Fibroblast of gingiva (primary cell): ENCODE measurements around the gene ARAP2.

Source experiments
- DNase-seq: peaks from one replicate; pipeline ENCODE4 v3.0.0-alpha.2; 2011; ENCODE audit warnings: low read depth

ARAP2 gene, protein sequence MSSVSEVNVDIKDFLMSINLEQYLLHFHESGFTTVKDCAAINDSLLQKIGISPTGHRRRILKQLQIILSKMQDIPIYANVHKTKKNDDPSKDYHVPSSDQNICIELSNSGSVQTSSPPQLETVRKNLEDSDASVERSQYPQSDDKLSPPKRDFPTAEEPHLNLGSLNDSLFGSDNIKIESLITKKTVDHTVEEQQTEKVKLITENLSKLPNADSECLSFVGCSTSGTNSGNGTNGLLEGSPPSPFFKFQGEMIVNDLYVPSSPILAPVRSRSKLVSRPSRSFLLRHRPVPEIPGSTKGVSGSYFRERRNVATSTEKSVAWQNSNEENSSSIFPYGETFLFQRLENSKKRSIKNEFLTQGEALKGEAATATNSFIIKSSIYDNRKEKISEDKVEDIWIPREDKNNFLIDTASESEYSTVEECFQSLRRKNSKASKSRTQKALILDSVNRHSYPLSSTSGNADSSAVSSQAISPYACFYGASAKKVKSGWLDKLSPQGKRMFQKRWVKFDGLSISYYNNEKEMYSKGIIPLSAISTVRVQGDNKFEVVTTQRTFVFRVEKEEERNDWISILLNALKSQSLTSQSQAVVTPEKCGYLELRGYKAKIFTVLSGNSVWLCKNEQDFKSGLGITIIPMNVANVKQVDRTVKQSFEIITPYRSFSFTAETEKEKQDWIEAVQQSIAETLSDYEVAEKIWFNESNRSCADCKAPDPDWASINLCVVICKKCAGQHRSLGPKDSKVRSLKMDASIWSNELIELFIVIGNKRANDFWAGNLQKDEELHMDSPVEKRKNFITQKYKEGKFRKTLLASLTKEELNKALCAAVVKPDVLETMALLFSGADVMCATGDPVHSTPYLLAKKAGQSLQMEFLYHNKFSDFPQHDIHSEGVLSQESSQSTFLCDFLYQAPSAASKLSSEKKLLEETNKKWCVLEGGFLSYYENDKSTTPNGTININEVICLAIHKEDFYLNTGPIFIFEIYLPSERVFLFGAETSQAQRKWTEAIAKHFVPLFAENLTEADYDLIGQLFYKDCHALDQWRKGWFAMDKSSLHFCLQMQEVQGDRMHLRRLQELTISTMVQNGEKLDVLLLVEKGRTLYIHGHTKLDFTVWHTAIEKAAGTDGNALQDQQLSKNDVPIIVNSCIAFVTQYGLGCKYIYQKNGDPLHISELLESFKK (N-terminal part only)

GRCh38 chr4:36244257-36245082 lies at the start of gene ARAP2:
Gene ARAP2 (minus strand): TSS chr4:36244514. CDS start chr4:36229486, 15,028 bp downstream.
- DNase-seq = no peak

DNA sequence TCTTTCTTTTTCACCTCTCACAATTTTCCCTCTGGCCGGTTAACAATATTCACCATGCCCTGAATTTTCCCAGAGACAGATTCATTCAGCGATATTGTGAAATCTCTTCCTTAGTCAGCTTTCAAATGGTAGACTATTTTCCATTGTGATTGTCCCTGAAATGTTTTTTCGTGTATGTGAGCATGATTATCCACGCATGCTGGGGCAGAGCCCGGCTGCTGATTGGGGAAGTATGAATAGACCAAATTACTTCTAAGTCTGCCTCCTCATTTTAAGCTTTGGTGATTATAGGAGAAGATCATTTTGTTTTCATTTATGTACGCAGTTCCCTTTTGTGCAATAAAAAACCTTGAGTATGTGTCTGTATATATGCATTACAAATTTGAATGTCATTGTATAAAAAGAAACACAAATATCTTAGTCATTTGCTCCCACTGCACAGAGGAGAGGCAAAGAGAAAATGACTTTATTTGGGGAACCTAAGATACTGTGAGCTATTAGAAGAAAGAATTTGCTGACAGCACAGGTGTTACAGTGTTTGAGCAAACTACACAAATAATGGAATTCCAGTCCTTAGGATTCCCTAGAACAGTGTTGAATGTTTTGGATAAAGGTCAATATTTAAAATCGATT lies 48.4 kb upstream of the ARAP2 start:
- no peak for DNase-seq

DNA sequence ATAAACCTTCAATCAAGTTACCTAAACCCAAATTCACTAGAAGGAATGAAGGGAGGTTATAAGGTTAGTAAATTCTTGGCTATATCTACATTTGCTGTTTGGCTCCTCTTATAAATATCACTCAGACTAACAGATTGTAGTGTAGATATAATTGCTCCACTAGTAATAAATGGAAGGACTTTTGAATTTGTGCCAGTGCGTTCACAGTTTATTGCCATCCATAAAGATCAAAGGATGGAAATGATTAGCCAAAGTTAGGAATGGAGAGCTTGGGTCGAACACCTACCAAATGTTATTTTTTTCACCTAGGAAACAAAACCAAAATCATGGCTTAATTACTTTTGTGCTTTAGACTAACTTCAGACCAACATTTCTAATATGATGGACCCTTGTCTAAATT lies 46.3 kb upstream of the ARAP2 start:
- no peak for DNase-seq

DNA sequence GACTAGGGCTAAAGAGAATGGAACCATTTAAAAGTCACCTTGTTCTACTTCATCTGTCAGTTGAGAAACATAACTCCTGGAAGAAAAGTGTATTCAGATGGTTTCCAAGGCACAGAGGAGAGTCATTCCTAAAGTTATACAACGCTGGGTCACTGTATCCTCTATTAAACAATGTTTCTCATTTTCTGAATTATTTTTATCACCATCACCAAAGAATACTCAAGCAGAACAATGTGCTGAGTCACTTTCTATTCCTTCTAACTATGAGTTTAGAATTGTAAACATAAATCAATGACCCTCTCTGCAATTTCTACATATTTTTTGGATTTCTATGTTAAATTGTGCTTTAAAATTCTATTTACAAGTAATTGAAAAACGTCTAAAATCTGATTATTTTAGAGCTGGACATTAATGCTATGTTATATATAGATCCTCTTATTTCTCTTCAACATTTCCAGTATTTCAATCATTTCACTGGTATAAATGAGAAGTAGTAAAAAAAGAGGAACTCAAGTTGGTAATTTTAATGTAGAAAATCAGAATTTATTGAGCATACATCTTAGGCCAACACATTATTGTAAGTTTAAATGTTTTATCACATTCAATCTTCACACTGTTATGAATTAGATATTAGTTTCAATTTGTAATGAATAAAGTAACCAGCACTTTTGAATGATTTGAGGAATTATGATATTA lies 44.6 kb upstream of the ARAP2 start:
- DNase-seq = no peak

- DNase-seq = no peak
These were observed 42.2 kb upstream of the ARAP2 start for GRCh38 chr4:36286481-36286871.

- no peak for DNase-seq
These were observed 41.6 kb upstream of the ARAP2 start for GRCh38 chr4:36285784-36286480.

DNA sequence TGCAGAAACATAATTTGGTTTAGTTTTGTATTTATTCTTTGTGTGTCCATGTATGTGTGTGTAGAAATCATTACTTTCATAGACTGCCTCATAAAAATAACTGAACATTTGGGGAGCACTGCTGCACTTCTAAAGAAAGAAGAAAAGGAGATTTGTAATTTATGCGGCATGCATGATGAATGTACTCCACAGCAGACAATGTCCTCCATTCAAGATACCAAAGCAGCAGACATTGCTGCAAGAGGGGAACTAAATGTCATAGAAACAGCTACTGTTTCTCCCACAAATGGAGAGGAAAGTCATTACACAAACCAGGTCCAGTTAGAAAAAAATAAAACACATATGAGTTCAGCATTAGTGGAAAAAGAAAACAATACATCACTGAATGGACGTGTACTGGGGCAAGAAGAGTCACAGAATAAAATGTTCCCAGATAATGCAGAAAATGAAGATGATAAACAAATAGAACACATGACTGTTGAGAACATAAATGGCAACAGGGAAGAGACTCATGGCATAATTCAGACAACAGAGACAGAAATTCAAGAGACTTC lies 39.7 kb upstream of the ARAP2 start:
- no peak for DNase-seq

GRCh38 chr4:36282503-36283030 lies 38.3 kb upstream of the ARAP2 start:
- DNase-seq = no peak

DNA sequence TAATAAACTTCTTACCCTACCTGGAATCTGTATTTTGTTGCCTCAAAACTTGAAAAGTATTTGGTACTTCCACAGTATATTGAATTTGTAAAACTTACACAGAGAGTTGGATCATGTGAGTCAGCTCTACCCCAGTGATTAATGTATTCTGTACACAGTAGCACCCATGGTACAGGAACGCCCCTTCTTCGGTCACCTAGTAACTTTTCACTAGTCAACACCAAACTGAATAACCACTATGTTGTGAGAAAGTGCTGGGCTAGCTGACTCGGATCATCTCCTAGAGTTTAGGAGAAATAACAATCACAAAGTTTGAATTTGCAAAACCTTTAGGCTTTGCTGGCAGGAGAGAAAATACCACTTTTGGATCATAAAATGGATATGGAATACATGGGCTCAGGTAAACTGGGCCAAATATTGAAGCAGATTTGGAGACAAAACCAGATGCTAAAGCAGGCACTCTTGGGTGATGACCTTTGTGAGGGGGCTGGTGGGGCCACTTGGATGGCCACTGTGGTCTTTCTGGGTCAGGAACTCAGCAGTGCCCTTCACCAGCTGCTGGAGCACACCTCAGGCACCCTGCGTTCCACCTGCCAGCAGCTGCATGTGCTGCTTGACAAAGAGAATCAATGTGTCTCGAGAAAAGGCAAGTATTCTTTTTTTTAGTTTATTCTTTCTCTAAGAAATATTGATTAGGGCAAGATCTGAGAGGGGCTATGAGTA lies 37.2 kb upstream of the ARAP2 start, which contains the start of gene DTHD1:
DTHD1 (plus strand) TSS at position 233 of the 723 bp plus-strand sequence; CDS start at position 376, 143 bp downstream.
- DNase-seq = no peak

DNA sequence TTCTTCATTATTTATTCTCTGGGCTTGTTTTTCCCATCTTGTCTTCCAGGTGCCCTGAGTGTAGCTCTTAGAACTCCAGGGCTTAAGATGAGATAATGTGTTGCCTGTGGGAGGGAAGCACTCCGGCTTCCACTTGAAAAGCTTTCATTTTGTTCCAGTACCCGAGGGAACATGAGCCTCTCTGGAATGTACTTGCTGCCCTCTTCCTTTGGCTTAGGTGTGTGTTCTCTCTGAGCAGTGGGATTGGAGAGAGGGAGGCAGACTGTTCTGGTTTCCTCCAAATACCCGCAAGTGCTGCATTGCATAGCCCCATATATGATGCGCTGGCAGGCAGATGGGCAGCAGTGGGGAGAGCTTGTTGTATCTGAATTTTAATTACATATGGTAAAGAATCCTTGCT lies 36.2 kb upstream of the ARAP2 start:
- no peak for DNase-seq

GRCh38 chr4:36278789-36279188 lies 34.5 kb upstream of the ARAP2 start:
- no peak for DNase-seq

DNA sequence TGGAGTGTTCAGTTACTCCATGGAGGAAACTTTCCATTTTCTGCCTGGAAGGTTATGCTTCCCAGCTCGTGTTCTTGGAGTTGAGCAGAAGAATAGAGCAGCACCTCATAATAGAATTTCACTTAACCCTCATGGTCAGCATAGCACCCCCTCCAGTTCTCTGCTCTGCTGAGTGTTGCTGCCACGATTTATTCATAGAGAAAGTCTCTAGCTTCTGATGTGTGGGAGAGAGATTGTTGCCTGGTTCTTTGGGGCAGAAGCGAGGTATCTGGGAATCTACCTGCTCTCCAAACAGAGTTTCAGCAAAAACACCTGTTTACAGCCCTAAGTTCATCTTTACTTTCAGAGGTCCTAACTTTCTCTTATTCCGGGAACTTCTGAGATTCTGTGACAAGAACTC lies 33.2 kb upstream of the ARAP2 start:
- DNase-seq = no peak

GRCh38 chr4:36274158-36274557 lies 29.8 kb upstream of the ARAP2 start:
- no peak for DNase-seq

DNA sequence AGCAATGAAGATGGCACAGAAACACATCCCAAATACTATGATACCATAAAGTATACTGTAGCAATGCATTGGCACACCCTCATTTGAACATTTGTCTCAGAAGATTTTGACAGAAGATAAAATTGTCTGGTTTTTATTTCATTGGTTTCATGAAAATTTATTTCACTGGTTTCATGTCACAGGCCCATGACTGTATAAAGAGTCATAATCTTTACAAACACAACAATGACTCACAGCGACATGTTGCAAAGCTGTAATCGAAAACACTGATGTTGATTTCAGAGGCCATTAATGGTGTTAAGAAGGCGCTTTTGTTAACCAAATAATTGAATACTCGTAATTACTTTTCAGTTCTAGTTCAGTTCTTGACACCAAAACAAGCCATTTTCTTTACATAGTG lies 29.0 kb upstream of the ARAP2 start:
- no peak for DNase-seq

GRCh38 chr4:36269533-36270173 lies 25.3 kb upstream of the ARAP2 start:
- DNase-seq = no peak

DNA sequence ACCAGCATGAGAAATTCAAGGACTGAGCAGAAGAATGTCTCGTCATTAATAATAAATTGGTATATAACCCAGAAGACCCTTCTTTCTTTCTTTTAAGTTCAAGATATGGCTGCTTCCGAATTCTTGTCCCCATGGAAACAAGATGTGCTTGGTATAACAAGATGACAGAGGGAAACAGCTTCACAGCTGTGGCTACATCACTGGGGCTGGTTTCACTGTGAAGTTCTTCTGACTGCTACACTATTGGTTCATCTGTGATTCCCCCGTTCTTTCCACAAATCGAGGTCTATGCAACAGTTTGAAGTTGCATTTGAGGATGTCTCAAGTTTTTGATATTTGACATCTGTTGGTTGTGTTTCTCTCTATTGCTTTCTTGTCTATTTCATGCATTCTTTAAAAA lies 24.8 kb upstream of the ARAP2 start:
- no peak for DNase-seq

GRCh38 chr4:36267486-36268268 lies 23.4 kb upstream of the ARAP2 start:
- DNase-seq = no peak
